Measurements from ENCODE around the gene PTTG1IP2. TPM values are rescaled to one million over a fixed set of nuclear protein-coding genes. Genes with fewer than 3 reads are reported as not detected.
A peak's percentile ranks its signal among the peaks of the same experiment; 100 is the strongest.

PTTG1IP2 gene
- total and polyA plus RNA-seq, 9 donors = not detected

DNA sequence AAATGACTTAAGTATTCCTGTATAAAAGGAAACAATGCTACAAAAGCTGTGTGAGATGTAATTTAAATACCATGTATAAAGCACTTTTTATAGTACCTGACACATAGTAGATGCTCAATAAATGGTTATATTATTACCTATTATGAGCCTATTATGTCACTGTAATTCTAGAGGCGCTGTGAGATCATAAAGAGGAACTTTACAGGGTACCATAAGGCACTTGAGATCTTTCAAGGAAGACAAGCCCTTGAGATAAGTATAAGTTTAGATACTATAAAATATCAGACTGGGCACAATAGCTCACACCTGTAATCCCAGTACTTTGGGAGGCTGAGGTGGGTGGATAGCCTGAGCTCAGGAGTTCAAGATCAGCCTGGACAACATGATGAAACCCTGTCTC lies 38.3 kb downstream of the PTTG1IP2 start:
- no peak for DNase-seq
- no CpG with 5 or more reads among the region's 1 CpG for WGBS (ENCODE audit: insufficient coverage)
- no peak overlapping the region for H3K27ac ChIP-seq (ENCODE audit: low read length)
- no peaks in the 10 kb centered on the region for H3K4me1 ChIP-seq (ENCODE audit: control insufficient read depth, insufficient read depth, low read length)
- H3K9me3 ChIP-seq (replicated peaks; ENCODE audit: control insufficient read depth, low read depth, low read length) = no peaks in the 10 kb centered on the region
- no peaks in the 10 kb centered on the region for H3K36me3 ChIP-seq (ENCODE audit: control insufficient read depth, insufficient read depth, low read length)
- H3K27me3 ChIP-seq (ENCODE audit: control insufficient read depth, insufficient read depth, low read length) = no peaks in the 10 kb centered on the region
- no peak overlapping the region for H3K4me3 ChIP-seq (ENCODE audit: low read length)

- no peak for DNase-seq
- Histone ChIP-seq H3K27me3 (ENCODE audit: control insufficient read depth, insufficient read depth, low read length) (no peaks in the 10 kb centered on the region), H3K36me3 (ENCODE audit: control insufficient read depth, insufficient read depth, low read length) (no peaks in the 10 kb centered on the region), H3K9me3 (replicated peaks; ENCODE audit: control insufficient read depth, low read depth, low read length) (no peaks in the 10 kb centered on the region), H3K4me3 (ENCODE audit: low read length) (no peak overlapping the region), H3K4me1 (ENCODE audit: control insufficient read depth, insufficient read depth, low read length) (no peaks in the 10 kb centered on the region), H3K27ac (ENCODE audit: low read length) (no peak overlapping the region)
- no CpG with 5 or more reads among the region's 2 CpGs for WGBS (ENCODE audit: insufficient coverage)
These were observed 42.3 kb downstream of the PTTG1IP2 start for GRCh38 chr7:90511776-90512175.

GRCh38 chr7:90512821-90513254 lies 43.4 kb downstream of the PTTG1IP2 start:
- no peak for DNase-seq

GRCh38 chr7:90516257-90516656 lies 46.8 kb downstream of the PTTG1IP2 start:
- H3K27ac ChIP-seq (ENCODE audit: low read length) = no peak overlapping the region
- H3K27me3 ChIP-seq (ENCODE audit: control insufficient read depth, insufficient read depth, low read length) = no peaks in the 10 kb centered on the region
- WGBS (ENCODE audit: insufficient coverage) = no CpG with 5 or more reads among the region's 2 CpGs
- DNase-seq = no peak
- no peaks in the 10 kb centered on the region for H3K36me3 ChIP-seq (ENCODE audit: control insufficient read depth, insufficient read depth, low read length)
- no peaks in the 10 kb centered on the region for H3K9me3 ChIP-seq (replicated peaks; ENCODE audit: control insufficient read depth, low read depth, low read length)
- H3K4me1 ChIP-seq (ENCODE audit: control insufficient read depth, insufficient read depth, low read length) = no peaks in the 10 kb centered on the region
- no peak overlapping the region for H3K4me3 ChIP-seq (ENCODE audit: low read length)

More at GRCh38 chr7:90512821-90513254, 43.4 kb downstream of the PTTG1IP2 start:
- no peaks in the 10 kb centered on the region for H3K27me3 ChIP-seq (ENCODE audit: control insufficient read depth, insufficient read depth, low read length)
- H3K4me3 ChIP-seq (ENCODE audit: low read length) = no peak overlapping the region
- no peaks in the 10 kb centered on the region for H3K9me3 ChIP-seq (replicated peaks; ENCODE audit: control insufficient read depth, low read depth, low read length)
- no peak overlapping the region for H3K27ac ChIP-seq (ENCODE audit: low read length)
- H3K4me1 ChIP-seq (ENCODE audit: control insufficient read depth, insufficient read depth, low read length) = no peaks in the 10 kb centered on the region
- WGBS (ENCODE audit: insufficient coverage) = no CpG with 5 or more reads among the region's 3 CpGs
- no peaks in the 10 kb centered on the region for H3K36me3 ChIP-seq (ENCODE audit: control insufficient read depth, insufficient read depth, low read length)

DNA sequence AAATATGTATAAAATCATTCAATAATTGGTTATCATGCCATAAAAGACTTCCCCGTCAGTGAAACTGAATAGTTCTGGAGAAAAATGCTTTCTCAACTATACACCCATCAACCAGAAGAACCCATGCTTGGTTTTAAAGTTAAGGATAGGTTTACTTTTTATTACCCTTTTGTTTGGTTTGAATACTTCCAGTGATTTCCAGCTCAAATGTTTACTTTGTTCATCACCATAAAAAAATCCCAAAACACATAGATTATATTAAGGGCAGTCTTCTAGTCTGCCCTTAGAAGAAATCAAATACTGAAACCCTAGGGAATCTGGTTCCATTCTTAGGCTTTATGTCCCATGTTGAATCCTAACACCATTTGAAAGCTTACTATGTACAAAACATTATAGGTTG lies 49.2 kb downstream of the PTTG1IP2 start:
- no peaks in the 10 kb centered on the region for H3K4me1 ChIP-seq (ENCODE audit: control insufficient read depth, insufficient read depth, low read length)
- DNase-seq = no peak
- no peak overlapping the region for H3K27ac ChIP-seq (ENCODE audit: low read length)
- H3K4me3 ChIP-seq (ENCODE audit: low read length) = no peak overlapping the region
- WGBS (ENCODE audit: insufficient coverage) = no CpG with 5 or more reads among the region's 1 CpG
- H3K36me3 ChIP-seq (ENCODE audit: control insufficient read depth, insufficient read depth, low read length) = no peaks in the 10 kb centered on the region
- H3K27me3 ChIP-seq (ENCODE audit: control insufficient read depth, insufficient read depth, low read length) = no peaks in the 10 kb centered on the region
- H3K9me3 ChIP-seq (replicated peaks; ENCODE audit: control insufficient read depth, low read depth, low read length) = no peaks in the 10 kb centered on the region

GRCh38 chr7:90520484-90520883 lies 51.0 kb downstream of the PTTG1IP2 start:
- no CpG with 5 or more reads among the region's 5 CpGs for WGBS (ENCODE audit: insufficient coverage)
- Histone ChIP-seq H3K4me1 (ENCODE audit: control insufficient read depth, insufficient read depth, low read length) (no peaks in the 10 kb centered on the region), H3K36me3 (ENCODE audit: control insufficient read depth, insufficient read depth, low read length) (no peaks in the 10 kb centered on the region), H3K27me3 (ENCODE audit: control insufficient read depth, insufficient read depth, low read length) (no peaks in the 10 kb centered on the region), H3K4me3 (ENCODE audit: low read length) (no peak overlapping the region), H3K9me3 (replicated peaks; ENCODE audit: control insufficient read depth, low read depth, low read length) (no peaks in the 10 kb centered on the region), H3K27ac (ENCODE audit: low read length) (no peak overlapping the region)
- DNase-seq = no peak

- Histone ChIP-seq H3K27me3 (ENCODE audit: control insufficient read depth, insufficient read depth, low read length) (no peaks in the 10 kb centered on the region), H3K9me3 (replicated peaks; ENCODE audit: control insufficient read depth, low read depth, low read length) (no peaks in the 10 kb centered on the region), H3K4me1 (ENCODE audit: control insufficient read depth, insufficient read depth, low read length) (no peaks in the 10 kb centered on the region), H3K36me3 (ENCODE audit: control insufficient read depth, insufficient read depth, low read length) (no peaks in the 10 kb centered on the region), H3K27ac (ENCODE audit: low read length) (no peak overlapping the region), H3K4me3 (ENCODE audit: low read length) (no peak overlapping the region)
- WGBS (ENCODE audit: insufficient coverage) = no CpG with 5 or more reads among the region's 1 CpG
- no peak for DNase-seq
These were observed 60.8 kb downstream of the PTTG1IP2 start for GRCh38 chr7:90530263-90530662.

DNA sequence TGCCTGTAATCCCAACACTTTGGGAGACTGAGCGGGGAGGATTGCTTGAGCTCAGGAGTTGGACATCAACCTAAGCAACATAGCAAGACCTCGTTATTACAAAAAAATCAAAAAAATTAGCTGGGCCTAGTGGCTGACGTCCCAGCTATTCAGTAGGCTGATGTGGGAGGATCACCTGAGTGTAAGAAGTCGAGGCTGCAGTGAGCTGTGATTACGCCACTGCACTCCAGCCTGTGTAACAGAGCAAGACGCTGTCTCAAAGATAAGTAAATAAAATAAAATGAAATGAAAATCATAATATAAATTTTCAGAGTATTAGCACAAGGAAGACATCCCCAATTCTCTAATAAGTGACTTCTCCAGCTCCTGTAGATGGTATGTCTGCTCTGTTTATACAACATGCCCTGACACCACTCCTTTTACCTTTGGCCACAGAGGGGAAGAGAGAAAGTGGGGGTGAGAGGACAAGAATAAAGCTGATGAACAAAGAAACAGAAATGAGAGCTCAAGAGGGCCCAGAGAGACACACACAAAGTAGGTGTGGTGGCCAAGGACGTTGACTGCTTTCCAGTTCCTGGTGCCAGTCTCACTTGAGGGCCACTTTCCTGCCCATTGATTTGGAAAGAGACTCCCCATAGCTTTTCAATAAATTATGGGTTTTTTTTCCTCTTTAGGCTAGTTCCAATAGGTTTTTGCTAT lies 62.9 kb downstream of the PTTG1IP2 start:
- Histone ChIP-seq H3K36me3 (ENCODE audit: control insufficient read depth, insufficient read depth, low read length) (no peaks in the 10 kb centered on the region), H3K27me3 (ENCODE audit: control insufficient read depth, insufficient read depth, low read length) (no peaks in the 10 kb centered on the region), H3K9me3 (replicated peaks; ENCODE audit: control insufficient read depth, low read depth, low read length) (no peaks in the 10 kb centered on the region), H3K4me3 (ENCODE audit: low read length) (no peak overlapping the region), H3K4me1 (ENCODE audit: control insufficient read depth, insufficient read depth, low read length) (no peaks in the 10 kb centered on the region), H3K27ac (ENCODE audit: low read length) (no peak overlapping the region)
- 60% methylated on average over 1 of the region's 7 CpGs for WGBS (ENCODE audit: insufficient coverage)
- DNase-seq = no peak

DNA sequence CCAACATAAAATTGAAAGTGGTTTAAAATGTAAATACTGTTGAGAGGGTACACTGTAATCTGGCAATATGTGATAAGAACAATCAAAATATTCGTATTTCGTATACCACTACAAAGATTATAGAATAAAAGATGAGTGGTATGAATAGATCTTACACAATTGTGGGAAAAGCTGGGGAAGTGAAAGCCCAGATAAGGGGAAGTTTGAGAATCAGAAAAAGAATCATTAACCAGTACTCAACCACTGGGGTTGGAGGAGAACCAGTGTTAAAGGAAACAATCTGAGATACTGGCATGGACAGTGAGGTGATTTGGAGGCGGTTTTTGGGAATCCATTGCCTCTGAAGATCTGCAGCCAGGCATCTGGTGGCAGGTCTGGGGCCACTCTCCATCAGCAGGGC lies 67.0 kb downstream of the PTTG1IP2 start:
- WGBS (ENCODE audit: insufficient coverage) = 100% methylated on average over 1 of the region's 3 CpGs
- no peaks in the 10 kb centered on the region for H3K27me3 ChIP-seq (ENCODE audit: control insufficient read depth, insufficient read depth, low read length)
- peak; percentile 8 for DNase-seq
- H3K27ac ChIP-seq (ENCODE audit: low read length) = no peak overlapping the region
- H3K9me3 ChIP-seq (replicated peaks; ENCODE audit: control insufficient read depth, low read depth, low read length) = no peaks in the 10 kb centered on the region
- H3K4me3 ChIP-seq (ENCODE audit: low read length) = no peak overlapping the region
- no peaks in the 10 kb centered on the region for H3K4me1 ChIP-seq (ENCODE audit: control insufficient read depth, insufficient read depth, low read length)
- H3K36me3 ChIP-seq (ENCODE audit: control insufficient read depth, insufficient read depth, low read length) = no peaks in the 10 kb centered on the region

GRCh38 chr7:90538405-90538804 lies 69.0 kb downstream of the PTTG1IP2 start:
- no CpG with 5 or more reads among the region's 2 CpGs for WGBS (ENCODE audit: insufficient coverage)
- Histone ChIP-seq H3K4me1 (ENCODE audit: control insufficient read depth, insufficient read depth, low read length) (no peaks in the 10 kb centered on the region), H3K27ac (ENCODE audit: low read length) (no peak overlapping the region)

DNA sequence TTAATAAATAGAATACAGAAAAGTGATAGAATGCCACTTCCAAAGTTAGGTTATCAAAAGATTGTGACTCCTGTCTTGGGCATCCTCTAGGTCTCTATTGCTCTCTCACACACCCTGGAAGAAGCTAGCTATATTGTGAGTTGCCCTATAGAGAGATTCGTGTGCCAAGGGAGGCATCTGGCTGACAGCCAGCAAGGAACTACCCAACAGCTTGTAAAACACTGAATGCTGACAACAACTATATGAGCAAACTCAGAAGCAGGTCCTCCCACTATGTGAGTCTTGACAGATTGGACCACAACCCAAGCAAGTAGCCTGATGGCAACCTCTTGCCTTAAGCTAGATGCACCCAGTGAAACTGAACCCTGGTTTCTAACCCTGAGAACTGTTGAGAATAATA lies 71.0 kb downstream of the PTTG1IP2 start:
- no CpG with 5 or more reads among the region's 1 CpG for WGBS (ENCODE audit: insufficient coverage)
- Histone ChIP-seq H3K4me1 (ENCODE audit: control insufficient read depth, insufficient read depth, low read length) (no peaks in the 10 kb centered on the region), H3K9me3 (replicated peaks; ENCODE audit: control insufficient read depth, low read depth, low read length) (no peaks in the 10 kb centered on the region), H3K4me3 (ENCODE audit: low read length) (no peak overlapping the region), H3K36me3 (ENCODE audit: control insufficient read depth, insufficient read depth, low read length) (no peaks in the 10 kb centered on the region), H3K27ac (ENCODE audit: low read length) (no peak overlapping the region), H3K27me3 (ENCODE audit: control insufficient read depth, insufficient read depth, low read length) (no peaks in the 10 kb centered on the region)
- DNase-seq = no peak

More at GRCh38 chr7:90538405-90538804, 69.0 kb downstream of the PTTG1IP2 start:
- no peak for DNase-seq
- Histone ChIP-seq H3K4me3 (ENCODE audit: low read length) (no peak overlapping the region), H3K9me3 (replicated peaks; ENCODE audit: control insufficient read depth, low read depth, low read length) (no peaks in the 10 kb centered on the region), H3K27me3 (ENCODE audit: control insufficient read depth, insufficient read depth, low read length) (no peaks in the 10 kb centered on the region), H3K36me3 (ENCODE audit: control insufficient read depth, insufficient read depth, low read length) (no peaks in the 10 kb centered on the region)
